Measurements from ENCODE around the gene JTB.

DNA sequence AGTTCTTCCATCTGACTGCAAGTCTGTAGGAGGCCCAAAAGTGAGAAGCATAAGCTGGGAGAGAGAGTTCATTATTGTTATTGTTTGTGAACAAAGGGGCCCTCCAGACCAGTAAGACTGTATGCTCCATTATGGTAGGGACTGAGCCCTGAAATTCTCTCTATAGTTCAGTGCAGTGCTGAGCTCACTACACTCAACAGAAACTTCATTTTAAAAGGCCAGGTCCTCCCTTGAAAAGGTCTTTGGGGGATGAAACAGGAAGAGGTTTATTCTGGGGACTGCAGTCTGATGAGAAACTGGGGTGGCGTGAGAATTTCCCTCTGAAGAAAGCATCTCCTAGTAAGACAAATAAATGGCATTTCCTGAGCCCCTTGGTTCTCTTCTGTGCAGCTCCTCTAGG lies 49.2 kb downstream of the JTB start:
- TF ChIP-seq POLR2A (IDR thresholded peaks at IDR 0.05; ENCODE audit: low read depth, low read length) (no peak), TAF1 (IDR thresholded peaks at IDR 0.05; ENCODE audit: low read depth, low read length) (no peak)

All from GM12891 (cell line).